ENCODE results near the gene NEK5.
A peak's percentile ranks its signal among the peaks of the same experiment; 100 is the strongest.

DNA sequence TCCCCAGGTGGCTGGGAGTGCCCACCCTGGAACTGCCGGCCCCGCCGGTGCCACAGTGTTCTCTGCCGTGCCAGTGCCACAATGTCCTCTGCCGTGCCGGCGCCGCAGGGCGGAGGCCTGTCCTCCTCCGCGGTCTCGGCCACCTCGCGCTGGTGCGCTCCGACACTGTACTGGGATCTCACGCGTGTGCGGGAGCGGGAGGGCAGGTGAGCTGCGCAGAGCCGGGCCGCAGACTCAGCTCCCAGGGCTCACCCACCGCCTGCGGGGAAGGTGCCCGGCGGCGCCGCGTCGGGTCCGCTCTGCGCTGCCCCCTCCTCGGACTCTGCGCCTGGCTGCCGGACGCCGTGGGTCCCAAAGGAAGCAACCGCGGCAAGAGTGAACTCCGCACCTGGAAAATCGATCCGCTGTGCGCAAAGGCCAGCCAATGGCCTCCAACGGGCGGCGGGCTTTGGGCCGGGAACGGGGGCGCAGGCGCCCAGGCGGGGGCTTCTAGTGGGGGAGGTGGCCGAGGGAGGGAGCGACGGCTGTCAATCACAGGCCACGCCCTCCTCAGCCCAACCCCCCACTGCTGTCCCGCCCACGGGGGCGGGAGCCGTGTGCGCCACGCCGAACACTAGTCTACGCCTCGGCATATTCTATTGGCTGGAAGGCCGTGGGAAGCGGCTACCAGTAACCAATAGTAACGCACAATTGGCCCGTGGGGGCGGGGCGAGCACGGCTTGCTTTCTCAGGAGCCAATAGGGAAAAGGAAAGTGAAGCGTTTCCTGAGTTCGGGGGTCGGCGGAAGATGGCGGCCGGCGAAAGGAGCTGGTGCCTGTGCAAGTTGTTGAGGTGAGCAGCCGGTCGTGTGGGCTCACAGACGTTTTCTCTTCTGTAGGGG, 117.0 kb downstream of the NEK5 start, which contains the start of gene ALG11:
- TF ChIP-seq EZH2 (IDR thresholded peaks at IDR 0.05; ENCODE audit: low read depth, unreplicated experiment) = no peak
- TF ChIP-seq POLR2AphosphoS5 (IDR thresholded peaks at IDR 0.05; ENCODE audit: low read depth) = peak; percentile 74
- TF ChIP-seq, protein P1, sequence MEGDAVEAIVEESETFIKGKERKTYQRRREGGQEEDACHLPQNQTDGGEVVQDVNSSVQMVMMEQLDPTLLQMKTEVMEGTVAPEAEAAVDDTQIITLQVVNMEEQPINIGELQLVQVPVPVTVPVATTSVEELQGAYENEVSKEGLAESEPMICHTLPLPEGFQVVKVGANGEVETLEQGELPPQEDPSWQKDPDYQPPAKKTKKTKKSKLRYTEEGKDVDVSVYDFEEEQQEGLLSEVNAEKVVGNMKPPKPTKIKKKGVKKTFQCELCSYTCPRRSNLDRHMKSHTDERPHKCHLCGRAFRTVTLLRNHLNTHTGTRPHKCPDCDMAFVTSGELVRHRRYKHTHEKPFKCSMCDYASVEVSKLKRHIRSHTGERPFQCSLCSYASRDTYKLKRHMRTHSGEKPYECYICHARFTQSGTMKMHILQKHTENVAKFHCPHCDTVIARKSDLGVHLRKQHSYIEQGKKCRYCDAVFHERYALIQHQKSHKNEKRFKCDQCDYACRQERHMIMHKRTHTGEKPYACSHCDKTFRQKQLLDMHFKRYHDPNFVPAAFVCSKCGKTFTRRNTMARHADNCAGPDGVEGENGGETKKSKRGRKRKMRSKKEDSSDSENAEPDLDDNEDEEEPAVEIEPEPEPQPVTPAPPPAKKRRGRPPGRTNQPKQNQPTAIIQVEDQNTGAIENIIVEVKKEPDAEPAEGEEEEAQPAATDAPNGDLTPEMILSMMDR (conservative IDR thresholded peaks at IDR 0.05; ENCODE audit: low read depth in 2 of 2) = no peak
- TF ChIP-seq EZH2phosphoT487 (IDR thresholded peaks at IDR 0.05; ENCODE audit: unreplicated experiment) = no peak
- no peak for TF ChIP-seq REST (IDR thresholded peaks at IDR 0.05; ENCODE audit: unreplicated experiment)
- TF ChIP-seq JUNB (IDR thresholded peaks at IDR 0.05; ENCODE audit: unreplicated experiment) = no peak
- TF ChIP-seq CREB1 (CRISPR knock-in tag; IDR thresholded peaks at IDR 0.05; ENCODE audit: low read depth) = peak; percentile 76
- TF ChIP-seq, protein P2, sequence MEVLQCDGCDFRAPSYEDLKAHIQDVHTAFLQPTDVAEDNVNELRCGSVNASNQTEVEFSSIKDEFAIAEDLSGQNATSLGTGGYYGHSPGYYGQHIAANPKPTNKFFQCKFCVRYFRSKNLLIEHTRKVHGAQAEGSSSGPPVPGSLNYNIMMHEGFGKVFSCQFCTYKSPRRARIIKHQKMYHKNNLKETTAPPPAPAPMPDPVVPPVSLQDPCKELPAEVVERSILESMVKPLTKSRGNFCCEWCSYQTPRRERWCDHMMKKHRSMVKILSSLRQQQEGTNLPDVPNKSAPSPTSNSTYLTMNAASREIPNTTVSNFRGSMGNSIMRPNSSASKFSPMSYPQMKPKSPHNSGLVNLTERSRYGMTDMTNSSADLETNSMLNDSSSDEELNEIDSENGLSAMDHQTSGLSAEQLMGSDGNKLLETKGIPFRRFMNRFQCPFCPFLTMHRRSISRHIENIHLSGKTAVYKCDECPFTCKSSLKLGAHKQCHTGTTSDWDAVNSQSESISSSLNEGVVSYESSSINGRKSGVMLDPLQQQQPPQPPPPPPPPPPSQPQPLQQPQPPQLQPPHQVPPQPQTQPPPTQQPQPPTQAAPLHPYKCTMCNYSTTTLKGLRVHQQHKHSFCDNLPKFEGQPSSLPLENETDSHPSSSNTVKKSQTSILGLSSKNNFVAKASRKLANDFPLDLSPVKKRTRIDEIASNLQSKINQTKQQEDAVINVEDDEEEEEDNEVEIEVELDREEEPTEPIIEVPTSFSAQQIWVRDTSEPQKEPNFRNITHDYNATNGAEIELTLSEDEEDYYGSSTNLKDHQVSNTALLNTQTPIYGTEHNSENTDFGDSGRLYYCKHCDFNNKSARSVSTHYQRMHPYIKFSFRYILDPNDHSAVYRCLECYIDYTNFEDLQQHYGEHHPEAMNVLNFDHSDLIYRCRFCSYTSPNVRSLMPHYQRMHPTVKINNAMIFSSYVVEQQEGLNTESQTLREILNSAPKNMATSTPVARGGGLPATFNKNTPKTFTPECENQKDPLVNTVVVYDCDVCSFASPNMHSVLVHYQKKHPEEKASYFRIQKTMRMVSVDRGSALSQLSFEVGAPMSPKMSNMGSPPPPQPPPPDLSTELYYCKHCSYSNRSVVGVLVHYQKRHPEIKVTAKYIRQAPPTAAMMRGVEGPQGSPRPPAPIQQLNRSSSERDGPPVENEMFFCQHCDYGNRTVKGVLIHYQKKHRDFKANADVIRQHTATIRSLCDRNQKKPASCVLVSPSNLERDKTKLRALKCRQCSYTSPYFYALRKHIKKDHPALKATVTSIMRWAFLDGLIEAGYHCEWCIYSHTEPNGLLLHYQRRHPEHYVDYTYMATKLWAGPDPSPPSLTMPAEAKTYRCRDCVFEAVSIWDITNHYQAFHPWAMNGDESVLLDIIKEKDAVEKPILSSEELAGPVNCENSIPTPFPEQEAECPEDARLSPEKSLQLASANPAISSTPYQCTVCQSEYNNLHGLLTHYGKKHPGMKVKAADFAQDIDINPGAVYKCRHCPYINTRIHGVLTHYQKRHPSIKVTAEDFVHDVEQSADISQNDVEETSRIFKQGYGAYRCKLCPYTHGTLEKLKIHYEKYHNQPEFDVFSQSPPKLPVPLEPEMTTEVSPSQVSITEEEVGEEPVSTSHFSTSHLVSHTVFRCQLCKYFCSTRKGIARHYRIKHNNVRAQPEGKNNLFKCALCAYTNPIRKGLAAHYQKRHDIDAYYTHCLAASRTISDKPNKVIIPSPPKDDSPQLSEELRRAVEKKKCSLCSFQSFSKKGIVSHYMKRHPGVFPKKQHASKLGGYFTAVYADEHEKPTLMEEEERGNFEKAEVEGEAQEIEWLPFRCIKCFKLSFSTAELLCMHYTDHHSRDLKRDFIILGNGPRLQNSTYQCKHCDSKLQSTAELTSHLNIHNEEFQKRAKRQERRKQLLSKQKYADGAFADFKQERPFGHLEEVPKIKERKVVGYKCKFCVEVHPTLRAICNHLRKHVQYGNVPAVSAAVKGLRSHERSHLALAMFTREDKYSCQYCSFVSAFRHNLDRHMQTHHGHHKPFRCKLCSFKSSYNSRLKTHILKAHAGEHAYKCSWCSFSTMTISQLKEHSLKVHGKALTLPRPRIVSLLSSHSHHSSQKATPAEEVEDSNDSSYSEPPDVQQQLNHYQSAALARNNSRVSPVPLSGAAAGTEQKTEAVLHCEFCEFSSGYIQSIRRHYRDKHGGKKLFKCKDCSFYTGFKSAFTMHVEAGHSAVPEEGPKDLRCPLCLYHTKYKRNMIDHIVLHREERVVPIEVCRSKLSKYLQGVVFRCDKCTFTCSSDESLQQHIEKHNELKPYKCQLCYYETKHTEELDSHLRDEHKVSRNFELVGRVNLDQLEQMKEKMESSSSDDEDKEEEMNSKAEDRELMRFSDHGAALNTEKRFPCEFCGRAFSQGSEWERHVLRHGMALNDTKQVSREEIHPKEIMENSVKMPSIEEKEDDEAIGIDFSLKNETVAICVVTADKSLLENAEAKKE (CRISPR knock-in tag; IDR thresholded peaks at IDR 0.05) = no peak
- no peak for TF ChIP-seq STAT1 (IDR thresholded peaks at IDR 0.05; ENCODE audit: unreplicated experiment)
- no peak for TF ChIP-seq ZNF331 (CRISPR knock-in tag; IDR thresholded peaks at IDR 0.05; ENCODE audit: low read depth)
- TF ChIP-seq, protein P3, sequence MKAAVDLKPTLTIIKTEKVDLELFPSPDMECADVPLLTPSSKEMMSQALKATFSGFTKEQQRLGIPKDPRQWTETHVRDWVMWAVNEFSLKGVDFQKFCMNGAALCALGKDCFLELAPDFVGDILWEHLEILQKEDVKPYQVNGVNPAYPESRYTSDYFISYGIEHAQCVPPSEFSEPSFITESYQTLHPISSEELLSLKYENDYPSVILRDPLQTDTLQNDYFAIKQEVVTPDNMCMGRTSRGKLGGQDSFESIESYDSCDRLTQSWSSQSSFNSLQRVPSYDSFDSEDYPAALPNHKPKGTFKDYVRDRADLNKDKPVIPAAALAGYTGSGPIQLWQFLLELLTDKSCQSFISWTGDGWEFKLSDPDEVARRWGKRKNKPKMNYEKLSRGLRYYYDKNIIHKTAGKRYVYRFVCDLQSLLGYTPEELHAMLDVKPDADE (IDR thresholded peaks at IDR 0.05) = no peak
- no peak for TF ChIP-seq ZNF114 (CRISPR knock-in tag; IDR thresholded peaks at IDR 0.05)

Data from GM23338 (cell line).